ENCODE results near the gene RIMS4.
"Not testable (repeated sequence)": the region's sequence is repeated elsewhere in the genome, so short reads cannot be mapped to it uniquely, and the experiment has no call there.

Gene RIMS4

DNA sequence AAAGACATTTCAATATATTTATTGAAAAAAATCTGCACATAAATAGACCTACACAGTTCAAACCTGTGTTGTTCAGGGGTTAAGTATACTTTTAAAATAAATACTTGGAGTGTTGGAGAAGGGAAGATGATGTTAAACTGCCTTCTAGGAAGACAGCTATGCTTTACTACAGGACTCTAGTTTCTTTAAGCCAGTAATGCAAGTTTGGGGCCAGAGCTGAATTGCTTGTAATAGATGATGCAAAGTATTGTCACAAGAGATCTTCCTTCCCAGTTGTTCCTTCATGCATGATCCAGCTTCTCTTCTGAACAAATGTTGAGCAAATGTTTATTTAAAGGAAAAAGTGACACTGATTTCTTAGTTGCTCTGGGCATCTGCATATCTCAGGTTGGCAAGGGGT, 20.2 kb upstream of the RIMS4 start:
- DNase-seq, result no peak

DNA sequence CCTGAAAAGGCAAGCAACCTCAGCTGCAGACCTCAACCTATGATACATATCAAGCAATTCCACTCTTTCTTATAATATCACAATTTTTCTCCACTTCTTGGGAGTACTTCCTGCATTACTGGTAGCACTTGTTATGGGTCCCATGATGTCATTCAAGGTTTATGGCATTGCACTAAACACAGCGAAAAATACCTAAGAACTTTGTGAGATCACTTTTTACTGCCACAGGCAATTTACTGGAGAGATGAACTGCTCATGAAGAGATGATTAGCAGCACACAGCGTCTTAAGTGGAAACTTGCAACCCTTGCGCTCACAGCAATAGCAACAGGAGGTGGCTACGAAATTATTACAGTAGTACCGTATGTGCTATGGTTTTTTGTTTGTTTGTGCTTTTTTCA, 19.3 kb upstream of the RIMS4 start:
- no peak for DNase-seq

DNA sequence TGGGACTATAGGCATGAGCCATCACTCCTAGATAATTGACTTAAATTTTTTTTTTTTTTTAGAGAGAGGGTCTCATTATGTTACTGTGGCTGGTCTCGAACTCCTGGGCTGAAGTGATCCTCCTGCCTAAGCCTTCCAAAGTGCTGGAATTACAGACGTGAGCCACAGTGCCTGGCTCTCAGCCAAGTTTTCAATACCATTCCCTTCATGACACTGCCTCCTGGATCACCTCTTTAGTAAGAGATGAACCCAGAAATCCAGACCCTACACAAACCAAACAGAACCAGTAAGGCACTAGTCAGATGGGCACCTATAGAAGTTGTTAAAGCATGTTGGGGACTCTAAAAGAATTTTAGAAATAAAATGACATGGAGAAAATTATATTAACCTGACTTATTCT, 18.3 kb upstream of the RIMS4 start:
- DNase-seq, result no peak

DNA sequence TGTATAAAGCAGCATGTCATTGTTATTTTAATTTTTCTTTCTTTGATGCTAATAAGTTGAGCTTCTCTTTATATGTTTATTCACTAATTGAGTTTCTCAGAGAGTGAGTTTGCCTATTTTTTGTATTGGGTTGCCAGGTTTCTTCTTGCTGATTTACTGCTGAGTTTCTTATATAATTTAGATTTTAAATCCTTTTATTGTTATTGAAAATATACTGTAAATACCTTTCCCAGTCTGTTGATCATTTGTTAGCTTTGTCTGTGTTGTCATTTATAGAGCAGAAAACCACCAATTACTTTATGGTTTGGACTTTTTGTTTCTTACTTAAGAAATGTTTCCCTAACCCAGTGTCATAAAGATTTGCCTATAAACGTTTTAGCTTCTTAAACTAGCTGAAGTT, 17.1 kb upstream of the RIMS4 start:
- DNase-seq, result no peak

DNA sequence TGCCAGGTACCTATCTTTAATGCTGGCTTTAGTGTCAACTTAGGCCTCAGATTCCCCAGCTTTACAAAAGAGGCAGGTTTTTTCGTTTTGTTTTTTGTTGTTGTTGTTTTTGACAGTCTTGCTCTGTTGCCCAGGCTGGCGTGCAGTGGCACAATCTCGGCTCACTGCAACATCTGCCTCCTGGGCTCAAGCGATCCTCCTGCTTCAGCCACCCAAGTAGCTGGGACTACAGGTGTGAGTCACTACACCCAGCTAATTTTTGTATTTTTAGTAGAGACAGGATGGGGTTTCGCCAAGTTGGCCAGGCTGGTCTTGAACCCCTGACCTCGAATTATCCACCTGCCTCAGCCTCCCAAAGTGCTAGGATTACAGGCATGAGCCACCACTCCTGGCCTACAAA, 11.2 kb upstream of the RIMS4 start:
- DNase-seq, result not testable (repeated sequence)

DNA sequence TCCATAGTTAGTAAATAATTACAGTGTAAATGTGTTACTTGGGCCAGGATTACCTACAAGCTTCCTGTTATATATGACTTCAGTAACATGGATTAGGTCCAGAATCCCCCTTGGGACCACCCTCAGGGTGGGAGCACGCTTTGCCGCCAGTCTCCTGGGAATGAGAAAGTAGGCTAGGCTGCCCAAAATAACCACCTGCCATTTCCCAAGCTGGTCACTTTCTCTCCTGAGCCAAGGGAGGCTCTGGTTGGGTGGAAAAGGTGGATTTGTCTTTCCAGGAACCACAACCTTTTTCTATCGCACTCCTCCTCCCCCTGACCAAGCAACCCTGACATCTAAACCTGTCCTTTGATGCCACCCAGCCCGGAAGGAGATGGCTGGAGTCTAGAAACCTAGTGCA, 9.6 kb upstream of the RIMS4 start:
- no peak for DNase-seq

DNA sequence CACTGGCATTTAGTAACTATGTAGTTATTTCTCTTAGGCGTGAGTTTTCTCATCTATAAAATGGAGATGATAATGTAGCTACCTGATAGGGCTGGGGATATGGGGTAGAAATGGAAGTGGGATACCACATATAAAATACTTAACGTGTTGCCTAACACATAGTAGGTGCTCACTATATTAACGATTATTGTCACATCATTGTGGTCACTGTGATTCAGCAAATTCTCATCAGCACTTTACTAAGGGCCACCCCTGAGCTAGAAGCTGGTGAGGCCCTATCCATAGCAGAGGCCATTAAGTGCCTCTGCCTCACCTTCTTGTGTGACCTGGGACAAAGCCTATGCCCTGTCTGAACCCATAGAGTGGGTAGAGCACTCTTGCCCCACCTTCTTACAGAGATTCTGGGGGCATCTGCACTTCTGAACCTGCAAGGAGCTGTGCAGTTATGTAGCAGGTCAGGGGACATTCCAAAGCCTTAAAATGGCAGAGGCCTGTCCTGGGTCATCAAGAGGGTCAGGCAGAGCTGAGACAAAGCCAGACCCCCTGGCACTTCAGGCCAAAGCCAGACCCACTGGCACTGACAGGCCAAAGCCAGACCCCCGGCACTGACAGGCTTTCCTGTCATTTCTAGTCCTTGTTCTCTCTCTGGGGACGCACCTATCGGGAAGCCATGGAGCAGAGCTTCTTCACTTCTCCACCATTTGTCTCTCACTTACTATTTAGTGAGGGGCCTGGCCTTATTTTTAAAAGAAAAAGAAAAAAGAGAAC, 7.0 kb upstream of the RIMS4 start:
- no peak for DNase-seq

DNA sequence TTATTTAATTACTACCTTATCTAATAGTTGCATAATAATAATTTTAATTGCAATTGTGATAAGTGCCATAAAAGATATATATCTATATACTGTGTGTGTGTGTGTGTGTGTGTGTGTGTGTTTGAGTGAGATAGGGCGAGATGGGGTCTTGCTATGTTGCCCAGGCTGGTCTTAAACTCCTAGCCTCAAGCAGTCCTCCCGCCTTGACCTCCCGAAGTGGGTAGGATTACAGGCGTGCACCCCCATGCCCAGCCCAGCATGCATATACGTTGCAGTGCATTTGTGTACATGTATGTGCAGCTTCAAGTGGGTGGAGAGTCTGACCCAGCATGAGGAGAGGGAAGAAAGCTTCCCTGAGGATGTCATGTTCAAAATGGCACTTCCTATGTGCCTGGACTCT, 4.6 kb upstream of the RIMS4 start:
- DNase-seq, result no peak

DNA sequence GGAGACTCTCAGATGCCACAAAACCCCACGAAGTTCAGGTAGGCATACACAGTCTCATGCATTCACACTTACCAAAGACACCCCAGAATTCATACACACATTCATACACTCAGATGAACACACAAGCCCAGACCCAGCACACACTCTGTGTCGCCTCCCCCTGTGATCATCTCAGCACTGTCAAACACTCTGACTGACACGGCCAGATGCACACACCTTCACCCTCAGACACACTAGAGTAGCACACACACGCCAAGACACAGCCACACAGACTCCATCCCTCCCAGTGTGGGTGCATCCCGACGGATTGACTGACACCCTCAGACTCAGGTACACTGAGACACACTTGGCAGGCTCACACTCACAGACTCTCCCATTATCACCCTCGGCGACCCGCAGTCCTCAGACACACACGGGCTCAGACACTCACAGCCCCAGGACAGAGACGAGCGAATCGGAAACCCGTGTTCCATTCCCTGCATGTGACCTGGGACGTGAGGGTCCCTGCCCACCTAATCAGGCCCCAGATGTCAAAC, 872 bp upstream of the RIMS4 start:
- no peak for DNase-seq

DNA sequence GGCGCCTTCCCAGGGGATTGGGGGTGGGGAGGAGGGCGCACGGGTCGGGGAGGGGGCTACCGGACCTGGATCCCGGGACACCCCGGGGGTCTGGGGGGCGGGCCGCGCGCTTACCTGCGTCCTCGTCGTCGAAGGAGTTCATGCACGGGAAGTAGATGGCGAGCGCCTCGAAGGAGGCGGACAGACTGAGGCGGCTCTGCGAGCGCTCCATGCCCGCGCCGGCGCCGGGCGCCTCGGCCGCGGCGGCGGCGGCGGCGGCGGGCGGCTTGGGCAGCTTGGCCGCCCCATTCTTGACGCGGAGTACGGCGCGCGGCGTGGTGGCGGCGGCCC, 320 bp downstream of the RIMS4 start:
- DNase-seq, result no peak

DNA sequence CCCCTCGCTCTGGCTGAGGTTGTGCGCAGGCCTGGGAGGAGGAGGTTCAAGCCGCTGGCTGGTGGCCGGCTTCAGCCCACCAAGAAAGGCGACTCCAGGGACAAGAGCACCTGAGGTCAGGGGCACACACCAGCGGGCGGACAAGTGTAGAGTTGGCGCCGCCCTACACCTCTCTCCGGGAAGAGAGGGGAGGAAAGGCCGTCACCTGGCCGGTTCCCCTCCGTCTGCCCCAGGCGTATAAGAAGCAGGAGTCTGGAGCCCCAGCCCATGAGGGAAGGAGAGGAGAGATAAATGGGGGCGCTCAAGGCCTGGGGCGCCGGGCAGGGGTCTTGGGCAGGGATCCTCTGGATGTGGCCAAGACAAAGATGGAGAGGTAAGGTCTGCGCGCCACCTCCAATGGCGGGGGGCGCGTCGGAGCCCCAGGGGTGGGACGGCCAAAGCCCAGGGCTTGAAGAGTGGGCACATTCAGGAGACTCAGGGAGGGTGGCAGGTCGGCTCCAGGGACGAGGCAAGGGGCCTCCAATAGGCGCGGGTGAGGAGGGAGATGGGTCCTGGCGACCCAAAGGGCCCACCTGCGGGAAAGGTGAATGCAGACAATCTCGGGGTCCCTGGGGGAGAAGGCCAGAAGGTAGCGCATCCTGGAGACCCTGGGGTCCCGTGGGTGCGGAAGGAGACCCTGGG, 826 bp downstream of the RIMS4 start:
- DNase-seq, result no peak

DNA sequence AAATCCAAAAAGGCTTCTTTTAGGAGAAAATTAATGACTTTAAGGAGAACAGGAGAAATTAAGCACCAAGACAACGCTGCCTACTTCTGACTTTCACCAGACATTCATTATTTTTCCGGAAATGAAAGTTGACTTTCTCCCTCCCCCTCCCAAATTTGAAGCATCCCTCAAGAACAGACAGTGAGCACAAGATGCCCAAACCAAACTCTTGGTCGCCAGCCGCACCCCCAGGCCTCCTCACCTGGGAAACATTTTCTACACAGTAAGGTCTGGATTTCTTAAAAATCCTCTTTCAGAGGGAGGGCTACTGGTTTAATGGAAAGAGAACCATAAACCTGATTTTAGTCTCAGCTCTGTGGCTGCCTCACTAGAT, 2.7 kb downstream of the RIMS4 start:
- DNase-seq, result no peak

DNA sequence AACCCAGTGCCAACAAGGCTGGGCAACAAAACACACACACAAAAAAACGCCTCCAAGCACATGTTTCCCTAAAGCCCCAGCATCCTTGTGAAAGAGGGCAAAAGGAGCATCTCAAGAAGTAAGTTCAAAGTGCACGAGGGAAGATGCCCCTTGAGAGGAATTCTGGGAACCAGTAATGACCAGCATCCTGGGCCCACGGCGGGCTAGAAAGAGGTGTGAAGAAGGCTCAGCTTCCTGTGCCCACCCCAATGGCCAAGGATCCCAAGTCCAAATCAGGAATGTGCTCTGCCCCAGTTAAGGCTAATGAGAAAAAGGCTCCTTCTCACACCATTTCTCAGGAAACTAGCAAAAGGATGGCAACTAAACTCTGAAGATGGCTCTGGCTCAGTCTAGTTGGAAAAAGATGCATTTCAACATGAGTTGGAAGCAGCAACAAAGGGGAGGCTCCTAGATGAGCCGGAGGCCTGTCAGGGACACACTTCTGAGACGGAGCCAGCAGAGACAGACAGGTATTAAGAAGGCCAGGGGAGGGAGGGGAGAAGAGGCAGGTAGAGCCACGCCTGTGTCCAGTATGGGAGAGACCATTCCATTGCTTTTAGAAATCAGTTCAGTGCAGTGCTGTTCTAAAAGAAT, 3.2 kb downstream of the RIMS4 start:
- no peak for DNase-seq

DNA sequence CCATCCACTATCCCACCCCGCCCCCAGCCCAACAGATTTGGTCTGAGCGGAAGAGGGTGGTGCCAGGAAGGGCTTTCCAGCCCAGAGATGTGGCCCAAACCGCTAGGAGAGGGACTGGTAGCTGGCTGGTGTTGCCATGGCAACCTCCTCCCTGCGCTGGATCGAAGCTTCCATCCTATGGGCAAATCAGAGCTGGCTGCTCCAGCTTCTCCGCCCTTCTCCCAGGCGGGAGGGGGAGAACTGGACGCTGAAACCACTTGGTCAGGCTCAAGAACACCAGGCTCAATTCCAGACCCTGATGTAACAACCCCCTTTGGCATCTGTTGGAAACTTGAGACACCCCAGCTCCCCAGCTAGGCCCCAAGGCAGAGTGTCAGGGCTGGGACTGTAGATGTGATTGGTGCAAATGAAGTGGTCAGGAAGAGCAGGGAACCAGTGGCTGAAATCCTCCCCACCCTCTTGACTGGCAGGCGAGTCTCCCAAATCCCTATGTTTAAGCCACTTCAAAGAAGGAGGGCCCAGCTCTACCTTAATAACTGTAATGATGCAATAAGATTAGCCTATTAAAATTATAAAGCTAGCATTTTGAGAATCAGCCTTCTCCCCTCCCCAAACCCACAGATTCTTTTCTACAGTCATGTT, 4.2 kb downstream of the RIMS4 start:
- no peak for DNase-seq

DNA sequence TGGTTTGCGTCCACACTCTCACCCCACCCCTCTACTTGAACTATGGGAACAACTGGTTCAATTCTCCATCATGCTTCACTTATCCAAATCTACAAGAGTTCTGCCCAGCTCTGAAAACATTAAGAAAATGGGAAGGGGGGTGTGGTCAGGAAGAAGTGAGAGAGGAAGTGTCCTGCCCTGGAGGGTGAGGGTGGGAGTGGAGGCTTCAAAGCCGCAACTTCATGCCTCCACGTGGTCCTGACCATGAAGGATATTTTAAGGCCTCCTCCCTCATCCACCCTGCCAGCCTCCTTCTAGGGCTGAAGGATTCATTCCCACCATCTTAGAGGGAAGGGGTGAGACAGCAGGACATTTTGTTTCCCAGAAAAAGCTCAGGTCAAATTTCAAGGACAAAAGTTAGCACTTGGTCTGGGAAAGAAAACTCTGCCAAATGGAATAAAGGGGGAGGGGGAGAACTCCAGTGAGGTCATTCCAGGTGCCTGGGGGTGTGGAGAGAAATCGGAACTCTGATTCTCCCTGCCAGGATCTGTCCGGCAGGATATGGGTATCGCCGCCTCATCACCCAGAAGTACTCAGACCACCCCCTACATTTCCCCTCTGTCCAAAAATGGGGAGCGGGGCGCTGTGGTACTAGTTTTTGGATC, 4.9 kb downstream of the RIMS4 start:
- no peak for DNase-seq

DNA sequence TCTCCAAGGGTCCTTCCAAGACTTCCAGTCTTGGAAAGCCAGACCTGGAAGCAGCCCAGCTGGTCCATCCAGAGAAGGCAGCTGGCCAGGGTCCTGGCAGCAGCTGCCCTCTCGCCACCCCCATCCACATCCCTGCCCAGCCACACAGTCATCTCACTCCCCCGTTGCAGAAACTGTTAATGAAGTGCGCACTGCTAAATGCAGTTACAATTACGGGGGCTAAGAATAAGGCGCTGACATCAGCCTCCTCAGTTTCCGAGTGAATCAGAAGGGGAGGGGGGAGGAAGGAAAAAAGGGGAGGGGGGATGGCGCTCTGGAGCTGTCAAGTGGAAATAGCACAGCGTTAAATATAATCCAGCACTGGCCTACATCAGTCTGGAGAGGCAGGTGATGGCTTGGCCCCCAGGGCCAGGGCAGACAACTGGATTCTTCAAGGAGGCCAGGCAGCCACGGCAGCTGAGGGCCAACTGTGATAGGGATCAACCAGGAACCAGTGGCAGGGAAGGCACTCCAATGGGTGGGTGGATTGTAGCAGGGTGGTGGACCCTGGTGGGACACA, 6.9 kb downstream of the RIMS4 start:
- no peak for DNase-seq

DNA sequence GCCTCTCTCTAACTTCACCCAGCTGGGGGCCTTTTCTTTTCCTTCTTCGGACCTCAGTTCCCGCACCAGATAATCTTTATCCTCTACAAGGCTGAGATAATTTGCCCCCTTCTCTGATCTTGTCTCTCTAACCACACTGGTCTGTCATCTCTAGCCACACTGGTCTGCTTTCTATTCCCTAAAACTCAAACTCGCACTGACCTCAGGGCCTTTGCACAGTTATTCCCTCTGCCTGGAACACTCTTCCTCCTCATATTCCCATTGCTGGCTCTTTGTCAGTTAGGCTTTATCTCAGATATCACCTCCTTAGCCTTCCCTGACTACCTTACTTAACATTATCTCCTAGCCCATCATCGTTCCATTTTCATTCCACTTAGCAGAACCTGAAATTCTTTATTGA, 7.6 kb downstream of the RIMS4 start:
- DNase-seq, result no peak

DNA sequence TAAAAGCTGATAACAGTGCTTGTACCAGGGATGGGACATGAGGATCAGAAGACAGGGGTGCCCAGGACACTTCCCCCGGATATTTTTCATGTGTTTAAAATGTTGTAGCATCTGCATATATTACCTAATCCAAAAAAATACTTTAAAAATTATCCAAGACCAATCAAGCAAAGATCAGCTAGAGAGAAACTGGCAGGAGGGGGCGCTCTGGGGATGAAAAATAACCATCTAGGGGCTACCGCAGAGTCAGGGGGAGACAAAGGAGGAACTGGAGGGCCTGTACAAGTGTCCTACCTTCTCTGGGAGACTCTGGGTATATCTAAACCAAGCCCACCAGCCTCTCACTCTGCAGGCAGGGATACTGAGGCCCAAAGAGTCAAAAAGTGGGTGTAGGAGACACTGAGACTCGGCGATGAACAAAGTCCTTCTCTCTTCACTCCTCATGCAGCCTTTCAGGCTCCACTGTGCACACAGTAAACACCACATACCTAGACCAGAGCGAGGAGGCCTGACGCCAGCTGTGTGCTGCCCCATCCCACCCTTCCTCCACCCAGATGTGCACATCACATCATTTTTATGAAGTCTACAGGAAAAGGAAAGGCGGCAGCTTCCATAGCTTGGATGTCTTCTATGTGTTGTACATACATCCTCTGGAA, 9.8 kb downstream of the RIMS4 start:
- no peak for DNase-seq

DNA sequence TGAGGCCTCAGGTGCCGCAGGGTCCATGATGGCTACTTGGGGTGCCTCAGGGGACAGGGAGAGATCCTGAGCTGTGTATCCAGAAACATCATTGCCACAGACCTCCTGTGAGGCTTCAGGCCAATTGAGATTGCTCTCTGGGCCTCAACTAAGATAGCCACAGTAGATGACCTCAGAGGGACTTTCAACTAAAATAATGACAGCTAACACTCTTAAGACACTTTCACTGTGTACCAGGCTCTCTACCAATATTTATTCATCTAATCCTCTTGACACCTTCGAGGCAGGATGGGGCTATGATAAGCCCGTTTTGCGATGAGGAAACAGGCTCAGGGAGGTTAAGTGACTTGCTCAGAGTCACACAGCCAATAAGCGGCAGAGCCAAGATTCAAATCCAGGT, 10.7 kb downstream of the RIMS4 start:
- DNase-seq, result no peak

DNA sequence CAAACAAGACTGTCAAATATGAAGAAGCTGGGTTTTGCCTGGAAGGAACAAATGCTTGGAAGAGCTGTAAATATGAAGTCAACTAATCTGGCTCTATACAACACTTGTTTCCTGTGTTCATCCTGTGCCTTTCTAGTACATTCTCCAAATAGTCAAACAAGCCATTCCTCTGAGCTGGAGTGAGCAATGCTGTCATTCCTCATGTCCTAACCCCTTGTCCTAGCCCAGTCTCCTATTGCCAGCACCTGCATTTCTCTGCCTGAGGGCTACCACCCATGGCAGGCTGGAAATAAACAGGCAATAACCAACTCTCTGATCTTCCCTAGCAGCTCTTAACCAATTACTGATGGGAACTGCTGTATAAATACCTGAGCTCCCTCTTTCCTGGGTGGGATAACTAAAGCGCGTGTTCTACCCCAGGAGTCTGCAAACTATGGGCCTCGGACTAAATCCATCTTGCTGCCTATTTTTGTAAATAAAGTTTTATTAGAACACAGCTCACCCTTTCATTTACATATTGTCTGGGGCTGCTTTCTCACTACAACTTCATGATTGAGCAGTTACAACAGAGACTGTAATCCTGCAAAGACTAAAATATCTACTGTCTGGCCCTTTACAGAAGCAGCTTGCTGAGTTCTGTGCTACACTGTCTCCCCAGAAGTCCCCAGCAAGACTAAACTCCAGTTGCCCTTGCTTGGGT, 13.4 kb downstream of the RIMS4 start:
- DNase-seq, result no peak

DNA sequence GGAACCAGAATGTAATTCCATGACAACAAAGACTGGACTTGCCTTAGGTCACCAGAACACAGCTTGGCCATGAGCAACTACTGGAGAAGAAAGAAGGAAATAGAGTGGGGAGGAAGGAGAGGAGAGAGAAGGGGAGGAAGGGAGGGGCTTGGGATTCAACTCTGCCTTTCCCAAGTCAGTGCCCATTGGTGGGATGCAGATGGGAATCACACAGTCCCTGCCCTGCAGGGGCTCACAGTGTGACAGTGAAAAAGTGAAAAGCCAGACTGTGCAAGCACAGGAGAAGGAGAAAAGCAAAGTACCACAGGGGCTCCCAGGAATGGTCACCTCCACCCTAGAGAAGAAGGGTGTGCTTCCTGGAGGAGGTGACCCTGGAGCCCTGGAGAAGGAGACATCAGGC, 14.0 kb downstream of the RIMS4 start:
- DNase-seq, result no peak

DNA sequence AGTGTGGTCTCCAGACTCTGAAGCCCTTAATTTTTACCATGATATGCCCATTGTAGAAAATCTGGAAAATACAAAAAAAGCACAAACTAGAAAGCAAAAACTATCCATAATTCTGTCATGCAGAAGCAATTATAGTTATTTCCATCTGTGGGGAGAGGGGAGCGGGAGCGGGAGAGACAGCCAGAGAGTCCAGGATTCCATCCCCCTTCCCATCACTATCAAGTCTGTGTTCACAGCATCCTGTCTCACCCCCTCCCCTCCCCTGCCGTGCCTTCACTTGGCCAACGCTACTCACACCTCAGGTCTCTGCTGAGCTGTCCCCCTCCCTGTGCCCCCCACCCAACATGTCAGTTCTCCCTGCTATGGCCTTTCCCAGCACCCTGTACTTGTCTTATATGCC, 14.5 kb downstream of the RIMS4 start:
- no peak for DNase-seq

Measured in activated gamma-delta T cell (primary cell).